Right lung (tissue), 5 donors: Measurements from ENCODE around the gene GNA12. TPM values are rescaled to one million over a fixed set of nuclear protein-coding genes. Genes with fewer than 3 reads are reported as not detected.

Source experiments
- DNase-seq, 2 donors: peaks; one replicate each; pipeline ENCODE4 v3.0.0-alpha.2; 2013
- polyA plus RNA-seq, 5 donors: library from polyadenylated mRNA; unstranded; fragments of 120-200 nt; gene quantifications; one replicate each; pipeline versions ENCODE4 v1.2.1 to v1.2.3, GENCODE V29; 2013; ENCODE audit warnings: inconsistent platforms in 1 of 5, low replicate concordance in 1 of 5; ENCODE audit not compliant: insufficient read length in 5 of 5, insufficient read depth in 1 of 5

The GNA12 gene
- polyA plus RNA-seq, 5 donors = 46.0 to 61.9 (median 50.4) TPM

- no peak for DNase-seq
These were observed 128.5 kb downstream of the GNA12 start for GRCh38 chr7:2715341-2716231.

GRCh38 chr7:2714636-2715035 is 129.5 kb downstream of the GNA12 start:
- DNase-seq = no peak

GRCh38 chr7:2713978-2714377 is 130.1 kb downstream of the GNA12 start:
- DNase-seq = no peak

GRCh38 chr7:2713370-2713769 is 130.7 kb downstream of the GNA12 start:
- DNase-seq = no peak

GRCh38 chr7:2711895-2712675 is 132.0 kb downstream of the GNA12 start:
- DNase-seq = no peak

GRCh38 chr7:2710901-2711551 is 133.1 kb downstream of the GNA12 start:
- DNase-seq = no peak

- DNase-seq = no peak
These were observed 133.8 kb downstream of the GNA12 start for GRCh38 chr7:2710286-2710655.

GRCh38 chr7:2709553-2710285 is 134.4 kb downstream of the GNA12 start:
- no peak for DNase-seq

GRCh38 chr7:2708547-2709310 is 135.4 kb downstream of the GNA12 start:
- no peak for DNase-seq

- no peak for DNase-seq
These were observed 136.1 kb downstream of the GNA12 start for GRCh38 chr7:2708041-2708440.

- no peak for DNase-seq
These were observed 136.6 kb downstream of the GNA12 start for GRCh38 chr7:2707481-2707880.

- DNase-seq = no peak
These were observed 137.4 kb downstream of the GNA12 start for GRCh38 chr7:2706685-2707126.

- no peak for DNase-seq
These were observed 138.6 kb downstream of the GNA12 start for GRCh38 chr7:2705371-2706096.

GRCh38 chr7:2702594-2702957 is 141.5 kb downstream of the GNA12 start:
- DNase-seq = no peak

GRCh38 chr7:2701832-2702593 is 142.1 kb downstream of the GNA12 start:
- no peak for DNase-seq

GRCh38 chr7:2701424-2701823 is 142.7 kb downstream of the GNA12 start:
- DNase-seq = no peak

- no peak for DNase-seq
These were observed 143.8 kb downstream of the GNA12 start for GRCh38 chr7:2700141-2700850.

- no peak for DNase-seq
These were observed 144.9 kb downstream of the GNA12 start for GRCh38 chr7:2699289-2699620.
